ENCODE results near the gene FAHD1.

FAHD1 gene

GRCh38 chr16:1817276-1817589 lies 9.8 kb upstream of the FAHD1 start:
- no peak for DNase-seq (ENCODE audit: low read depth in 2 of 2)

DNA sequence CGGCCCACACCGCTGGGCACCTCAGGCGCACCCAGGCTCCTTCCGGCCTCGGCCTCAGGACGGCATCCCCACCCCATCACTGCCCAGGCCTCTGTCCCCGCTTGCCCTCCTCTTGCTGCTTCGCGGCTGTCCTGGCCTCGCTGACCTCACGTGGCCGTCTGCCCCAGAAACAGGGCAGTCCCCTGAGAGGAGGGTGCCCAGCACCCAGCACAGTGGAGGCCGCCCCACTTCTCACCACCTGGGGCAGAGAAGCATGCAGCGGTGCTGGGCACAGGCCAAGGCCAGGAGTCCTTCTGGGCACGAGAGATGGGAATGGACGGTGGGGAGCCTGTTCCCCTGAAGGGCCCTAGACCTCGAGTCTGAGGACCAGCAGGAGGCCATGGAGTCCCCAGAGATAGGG lies 9.3 kb upstream of the FAHD1 start:
- DNase-seq (ENCODE audit: low read depth in 2 of 2) = no peak

DNA sequence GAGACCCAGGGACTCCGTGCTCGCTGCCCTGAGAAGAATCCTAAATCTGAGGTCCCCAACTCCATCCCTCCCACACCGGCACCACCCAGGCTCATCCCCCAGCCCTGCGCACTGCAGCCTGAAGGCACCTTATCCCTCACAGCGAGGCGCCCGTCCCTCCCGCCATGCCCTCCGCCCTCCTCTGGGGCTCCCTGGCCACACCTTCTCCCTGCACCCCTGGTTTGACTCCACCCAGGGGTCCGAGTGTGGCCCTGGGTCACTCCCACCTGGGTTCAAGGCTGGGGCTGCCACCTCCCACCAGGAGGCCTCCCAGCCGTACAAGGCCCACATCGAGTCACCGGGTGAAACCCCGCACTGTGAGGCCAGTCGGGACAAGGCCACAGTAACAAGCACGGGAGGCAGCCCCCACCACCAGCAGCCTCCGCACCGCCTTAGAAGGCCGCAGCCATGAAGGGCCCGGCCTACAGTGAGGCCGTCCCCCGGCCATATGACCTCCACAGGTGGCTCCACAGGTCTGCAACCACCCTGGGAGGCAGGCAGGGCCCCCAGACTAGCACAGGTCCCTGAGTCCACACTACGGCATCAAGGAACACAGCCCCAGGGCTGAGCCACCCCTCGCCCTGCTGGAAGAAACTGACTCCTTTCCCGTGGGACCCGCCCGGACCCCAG lies 8.7 kb upstream of the FAHD1 start:
- no peak for DNase-seq (ENCODE audit: low read depth in 2 of 2)

DNA sequence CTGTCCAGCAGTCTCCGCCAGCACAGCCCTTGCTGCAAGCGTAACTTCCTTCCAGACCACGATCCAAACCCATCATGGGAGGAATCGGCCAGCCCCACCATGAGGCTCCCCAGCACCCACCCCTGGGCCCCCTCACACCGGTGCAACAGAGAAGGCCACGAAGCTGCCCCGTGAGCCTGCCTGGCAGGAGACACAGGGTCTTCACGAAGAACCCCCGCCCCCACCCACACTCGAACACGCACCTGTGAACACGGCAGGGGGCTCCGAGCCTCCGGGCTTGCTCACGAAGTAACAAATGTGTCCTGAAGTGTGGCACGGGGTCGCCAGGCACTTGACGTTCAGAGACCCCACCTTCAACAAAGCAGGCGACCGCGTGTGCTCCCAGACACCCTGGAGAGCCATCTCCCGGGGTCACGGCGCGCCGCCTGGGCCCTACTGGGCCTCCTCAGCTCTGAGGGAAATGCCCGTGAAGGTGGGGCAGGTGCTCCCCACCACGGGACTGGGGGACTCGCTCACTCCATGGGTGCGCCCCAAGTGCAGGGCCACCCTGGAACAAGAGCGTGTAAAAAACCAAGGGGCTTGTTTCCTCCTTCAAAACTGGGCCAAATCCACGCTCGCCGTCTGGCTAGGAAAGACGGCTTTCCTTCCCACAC lies 8.0 kb upstream of the FAHD1 start:
- DNase-seq (ENCODE audit: low read depth in 2 of 2) = no peak

DNA sequence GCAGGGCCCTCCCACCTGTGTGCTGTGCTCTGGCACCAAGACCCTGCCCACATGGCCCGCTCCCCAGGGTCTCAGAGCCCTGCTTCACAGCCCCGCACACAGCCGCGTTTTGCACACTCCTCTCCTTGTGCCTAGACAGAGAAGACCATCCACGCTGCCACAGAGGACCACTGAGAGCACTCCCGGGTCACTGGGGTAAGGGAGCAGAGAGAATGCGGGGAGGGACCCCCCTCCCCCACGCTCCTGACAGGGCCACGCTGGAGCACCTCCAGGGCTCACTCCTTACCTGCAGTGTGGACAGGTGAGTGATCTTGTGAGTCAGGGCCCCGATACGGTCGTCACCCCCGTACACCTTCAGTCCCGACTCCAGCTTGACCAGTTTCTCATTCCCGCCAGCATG lies 7.4 kb upstream of the FAHD1 start:
- no peak for DNase-seq (ENCODE audit: low read depth in 2 of 2)

DNA sequence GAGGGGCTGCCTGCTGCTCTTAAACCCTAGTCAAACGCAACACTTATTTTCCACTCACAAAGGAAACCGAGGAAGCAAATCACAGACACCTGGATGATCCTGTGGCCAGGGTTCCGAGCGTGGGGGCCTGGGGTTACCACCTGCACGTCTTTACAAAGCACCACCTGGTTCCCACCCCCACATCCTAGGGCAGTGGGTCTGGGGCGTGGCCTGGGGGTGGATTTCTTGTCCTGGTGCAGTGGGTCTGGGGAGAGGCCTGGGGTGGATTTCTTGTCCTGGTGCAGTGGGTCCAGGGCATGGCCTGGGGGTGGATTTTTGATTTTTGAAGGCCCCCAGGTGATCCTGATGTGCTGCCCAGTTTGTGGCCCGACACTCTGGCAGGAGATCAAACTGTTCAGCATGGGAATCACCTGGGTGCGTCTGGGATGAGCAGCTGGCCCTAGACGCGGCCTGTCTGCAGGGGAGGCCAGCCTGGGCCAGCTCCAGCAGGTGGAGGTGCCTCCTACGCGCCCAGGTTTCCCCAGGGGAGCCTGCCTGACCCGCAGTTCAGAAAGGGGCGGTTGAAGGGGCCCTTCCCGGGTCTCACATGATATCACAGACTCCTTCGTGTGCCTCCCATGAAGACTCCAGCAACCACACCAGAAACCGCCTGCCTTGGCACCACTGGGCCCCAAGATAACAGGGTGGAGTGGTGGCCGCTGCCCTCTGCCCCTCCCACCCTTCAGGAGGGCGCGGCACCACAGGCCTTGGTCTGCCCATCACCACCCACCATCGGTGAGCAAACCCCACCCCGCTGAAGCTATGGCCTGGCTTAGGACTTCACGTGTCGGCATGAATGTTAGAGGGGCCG lies 6.7 kb upstream of the FAHD1 start:
- DNase-seq (ENCODE audit: low read depth in 2 of 2) = no peak

DNA sequence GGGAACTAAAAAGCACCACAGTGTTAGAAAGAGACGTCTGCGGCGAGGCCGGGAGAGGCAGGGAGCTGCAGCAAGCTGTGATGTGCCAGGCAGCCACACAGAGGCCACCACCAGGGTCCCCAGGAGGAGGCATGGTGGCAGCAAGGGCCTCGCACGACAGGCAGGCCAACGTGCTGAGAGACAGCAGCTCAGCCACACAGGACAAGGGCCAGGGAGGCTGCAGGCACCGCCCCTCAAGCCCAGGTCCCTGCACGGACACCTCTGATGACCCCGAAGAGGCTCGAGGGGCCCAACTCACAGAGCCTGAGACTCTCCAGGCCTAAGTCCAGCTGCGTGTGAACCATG lies 6.1 kb upstream of the FAHD1 start:
- DNase-seq (ENCODE audit: low read depth in 2 of 2) = no peak

GRCh38 chr16:1821861-1822611 lies 5.0 kb upstream of the FAHD1 start:
- no peak for DNase-seq (ENCODE audit: low read depth in 2 of 2)

DNA sequence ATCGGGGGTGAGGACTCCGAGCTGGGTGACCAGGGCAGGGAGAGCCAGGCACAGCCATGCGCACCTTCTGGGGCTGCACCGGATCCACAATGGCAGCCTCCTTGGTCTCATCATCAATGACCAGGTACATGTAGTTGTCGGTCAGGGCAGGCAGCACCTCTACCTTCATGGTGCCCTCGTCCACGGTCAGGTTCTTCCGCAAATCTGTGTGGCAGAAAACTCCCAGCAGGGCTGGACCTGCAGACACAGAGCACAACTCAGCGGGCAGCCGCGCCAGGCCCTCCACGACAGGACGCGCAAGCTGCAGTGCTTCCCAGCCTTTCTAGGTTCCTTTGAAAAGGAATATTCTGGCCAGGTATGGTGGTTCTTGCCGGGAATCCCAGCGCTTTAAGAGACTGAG lies 4.2 kb upstream of the FAHD1 start:
- no peak for DNase-seq (ENCODE audit: low read depth in 2 of 2)

DNA sequence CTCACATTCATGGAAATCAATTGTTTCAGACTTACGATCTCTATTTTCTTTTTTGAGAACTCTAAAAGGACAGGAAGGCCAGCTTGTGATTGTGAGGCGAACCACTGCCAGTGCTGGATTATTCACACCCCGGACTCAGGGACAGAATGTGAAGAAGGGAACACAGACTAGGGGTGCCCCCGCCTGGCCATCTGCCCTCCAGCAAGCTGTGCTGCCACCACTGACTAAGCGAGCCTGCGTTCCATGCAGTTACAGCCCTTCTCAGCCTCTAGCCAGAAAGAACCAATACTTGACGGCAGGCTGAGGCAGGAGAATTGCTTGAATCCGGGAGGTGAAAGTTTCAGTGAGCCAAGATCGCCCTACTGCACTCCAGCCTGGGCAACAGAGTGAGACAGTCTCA lies 3.2 kb upstream of the FAHD1 start:
- no peak for DNase-seq (ENCODE audit: low read depth in 2 of 2)

GRCh38 chr16:1825381-1825863 lies 1.6 kb upstream of the FAHD1 start:
- no peak for DNase-seq (ENCODE audit: low read depth in 2 of 2)

DNA sequence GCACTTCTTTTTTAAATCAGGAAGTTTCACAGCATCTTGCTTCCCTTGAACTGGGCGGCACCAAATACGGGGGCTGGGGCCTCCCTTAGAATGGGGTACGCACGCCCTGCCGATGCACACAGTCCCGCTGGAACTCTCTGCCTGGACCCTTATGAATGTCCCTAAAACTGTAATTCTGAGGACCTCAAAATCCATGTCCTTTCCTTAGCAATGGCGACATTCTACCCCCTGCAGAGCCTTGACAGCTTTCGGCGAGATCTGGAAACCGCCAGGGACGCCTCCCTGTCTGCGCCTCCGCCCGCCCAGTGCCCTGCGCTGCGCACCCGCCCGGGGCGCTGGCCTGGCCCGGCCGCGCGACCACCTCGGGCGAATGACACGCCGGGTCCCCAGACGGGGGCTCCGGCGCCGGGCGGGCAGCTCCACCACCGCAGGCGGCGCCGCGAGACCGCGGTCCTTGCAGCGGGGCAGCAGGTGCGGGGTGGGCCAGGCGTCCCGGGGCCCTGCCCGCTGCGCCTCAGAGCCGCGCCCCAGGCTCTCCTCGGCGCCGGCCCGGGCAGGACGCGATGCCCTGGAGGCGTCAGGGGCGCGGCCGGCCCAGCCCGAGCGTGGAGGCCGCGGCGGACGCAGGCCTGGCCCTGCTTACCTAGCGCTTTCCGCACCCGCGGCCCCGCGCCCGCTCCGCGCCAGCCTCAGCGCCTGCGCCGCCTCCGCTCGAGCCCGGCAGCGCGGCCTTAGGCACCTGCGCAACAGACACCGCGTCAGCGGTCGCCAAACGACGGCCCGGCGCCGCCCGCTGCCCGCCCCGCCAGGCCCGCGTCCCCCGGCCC lies 929 bp upstream of the FAHD1 start:
- peak; percentile 40 to 56 for DNase-seq (ENCODE audit: low read depth in 2 of 2)

DNA sequence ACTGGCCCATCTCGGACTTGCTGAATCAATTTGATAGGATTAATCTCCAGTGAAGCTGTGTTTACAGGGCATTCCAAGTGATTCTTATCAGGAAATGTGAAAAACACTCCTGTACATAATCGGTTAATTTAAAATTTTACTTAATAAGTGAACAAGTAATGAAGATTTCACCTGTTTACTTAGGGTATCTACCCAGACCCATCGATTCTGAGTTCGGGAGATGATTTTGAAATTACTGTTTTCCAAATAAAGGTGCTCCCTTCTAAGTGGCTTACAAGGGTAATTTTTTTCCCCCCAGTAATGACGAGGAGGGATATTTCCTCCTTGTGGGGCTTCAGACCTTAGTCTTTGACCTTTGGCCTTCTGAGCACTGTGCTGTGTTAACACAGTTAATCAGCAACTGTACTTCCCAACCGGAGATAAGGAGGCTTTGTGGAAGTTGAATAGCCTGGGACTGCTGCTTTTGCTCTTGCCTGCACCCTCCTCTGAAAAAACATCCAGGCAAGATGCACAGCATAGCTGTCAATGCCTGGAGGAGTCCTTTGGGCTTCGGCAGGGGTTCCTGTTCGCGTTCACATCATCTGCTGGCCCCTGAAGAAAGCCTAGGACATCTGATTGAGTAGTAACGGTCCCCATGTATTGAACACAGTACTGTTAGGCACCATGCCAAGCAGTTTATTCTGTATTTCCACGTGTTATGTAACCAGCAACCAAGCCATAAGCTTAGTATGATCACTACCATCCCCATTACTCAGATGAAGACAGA lies 1.8 kb downstream of the FAHD1 start:
- DNase-seq (ENCODE audit: low read depth in 2 of 2) = no peak

- no peak for DNase-seq (ENCODE audit: low read depth in 2 of 2)
Measured at GRCh38 chr16:1830213-1830612, 3.2 kb downstream of the FAHD1 start.

GRCh38 chr16:1831186-1832075 lies 4.4 kb downstream of the FAHD1 start:
- no peak for DNase-seq (ENCODE audit: low read depth in 2 of 2)

GRCh38 chr16:1832838-1833454 lies 5.9 kb downstream of the FAHD1 start:
- no peak for DNase-seq (ENCODE audit: low read depth in 2 of 2)

GRCh38 chr16:1834096-1834495 lies 7.1 kb downstream of the FAHD1 start:
- DNase-seq (ENCODE audit: low read depth in 2 of 2) = no peak

- no peak for DNase-seq (ENCODE audit: low read depth in 2 of 2)
Measured at GRCh38 chr16:1839554-1839953, 12.5 kb downstream of the FAHD1 start.

DNA sequence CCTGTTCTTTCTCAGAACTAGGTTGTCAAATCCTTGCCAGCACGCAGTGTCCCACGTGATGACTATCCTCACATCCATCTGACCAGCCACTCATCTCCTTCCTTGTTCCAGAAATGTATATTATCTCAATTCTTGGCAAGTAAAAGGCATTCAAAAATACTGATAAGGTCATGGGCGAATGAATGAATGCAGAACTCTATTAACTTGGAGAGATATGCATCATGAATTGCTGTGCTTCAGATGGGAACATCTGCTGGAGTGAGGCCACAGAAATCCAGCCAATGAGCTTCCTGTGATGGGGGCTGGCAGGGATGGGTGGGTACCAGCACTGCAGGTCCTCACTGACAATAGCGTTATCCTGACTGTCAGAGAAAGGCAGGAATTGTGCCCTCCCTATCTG lies 19.0 kb downstream of the FAHD1 start:
- DNase-seq (ENCODE audit: low read depth in 2 of 2) = no peak
